Keratinocyte (primary cell): ENCODE results near the gene TRMT61A. TPM values are rescaled to one million over a fixed set of nuclear protein-coding genes. Genes with fewer than 3 reads are reported as not detected.

Source experiments
- DNase-seq: peaks from one replicate; pipeline ENCODE4 v3.0.0-alpha.2; 2011; ENCODE audit warnings: low read depth, missing footprints, low spot score
- FAIRE-seq: peaks from 2 replicates; lab custom pipeline; 2011; peaks lifted over from hg19 to GRCh38; lab: Jason Lieb, UNC
- H2AFZ ChIP-seq: 2 replicates; pipeline ENCODE4 v1.6.0; 2012; ENCODE audit warnings: low read length, control low read depth, inconsistent platforms; ENCODE audit not compliant: control insufficient read depth
- H3K27ac ChIP-seq: 2 replicates; pipeline ENCODE4 v1.5.1; 2011; ENCODE audit warnings: low read length; ENCODE audit not compliant: control insufficient read depth, insufficient read depth
- H3K27me3 ChIP-seq: 3 replicates; pipeline ENCODE4 v1.6.0; 2011; ENCODE audit warnings: low read length; ENCODE audit not compliant: control insufficient read depth, insufficient read depth; ENCODE audit errors: extremely low read depth
- H3K36me3 ChIP-seq, 2 experiments: 2 replicates in 1 of 2; 3 replicates in 1 of 2; pipeline ENCODE4 v1.5.1; 2011; ENCODE audit warnings: low read length in 2 of 2, mild to moderate bottlenecking in 1 of 2; ENCODE audit not compliant: control insufficient read depth in 2 of 2, insufficient read depth in 2 of 2; ENCODE audit errors: extremely low read depth in 1 of 2
- H3K4me1 ChIP-seq: 3 replicates; pipeline ENCODE4 v1.5.1; 2011; ENCODE audit warnings: low read length; ENCODE audit not compliant: control insufficient read depth, insufficient read depth; ENCODE audit errors: extremely low read depth
- H3K4me2 ChIP-seq: 3 replicates; pipeline ENCODE4 v1.6.0; 2011; ENCODE audit warnings: low read depth, low read length; ENCODE audit not compliant: control insufficient read depth, insufficient read depth; ENCODE audit errors: extremely low read depth
- H3K4me3 ChIP-seq, 3 experiments: fragments of 200-600 bp in 1 of 3; sonication (generic) in 1 of 3; 2 replicates in 2 of 3; 3 replicates in 1 of 3; pipeline ENCODE4 v1.5.1; 2011 to 2016; ENCODE audit warnings: low read length in 3 of 3, mild to moderate bottlenecking in 3 of 3, control low read depth in 2 of 3, inconsistent platforms in 1 of 3, low read depth in 1 of 3, mixed read lengths in 1 of 3, mixed run types in 1 of 3, moderate library complexity in 1 of 3; ENCODE audit not compliant: control insufficient read depth in 2 of 3, insufficient read depth in 2 of 3; ENCODE audit errors: extremely low read depth in 1 of 3
- H3K79me2 ChIP-seq: 2 replicates; pipeline ENCODE4 v1.6.0; 2012; ENCODE audit warnings: low read length; ENCODE audit not compliant: control insufficient read depth, insufficient read depth
- H3K9ac ChIP-seq: 3 replicates; pipeline ENCODE4 v1.6.0; 2011; ENCODE audit warnings: low read length; ENCODE audit not compliant: control insufficient read depth, insufficient read depth; ENCODE audit errors: extremely low read depth
- H3K9me1 ChIP-seq: 3 replicates; pipeline ENCODE4 v1.6.0; 2011; ENCODE audit warnings: low read length; ENCODE audit not compliant: control insufficient read depth, insufficient read depth; ENCODE audit errors: extremely low read depth
- H3K9me3 ChIP-seq: 2 replicates; pipeline ENCODE4 v1.5.1; 2012; ENCODE audit warnings: low read depth, low read length; ENCODE audit not compliant: control insufficient read depth
- H4K20me1 ChIP-seq: 3 replicates; pipeline ENCODE4 v1.6.0; 2011; ENCODE audit warnings: low read length; ENCODE audit not compliant: control insufficient read depth, insufficient read depth; ENCODE audit errors: extremely low read depth
- CTCF ChIP-seq, 3 experiments: IDR thresholded peaks in 1 of 3; conservative IDR thresholded peaks in 1 of 3; optimal IDR thresholded peaks in 1 of 3; 2 replicates in 2 of 3; 3 replicates in 1 of 3; pipeline versions ENCODE3 to v1.5.1; 2011; ENCODE audit warnings: low read length in 3 of 3, mild to moderate bottlenecking in 3 of 3, moderate library complexity in 2 of 3, control low read depth in 1 of 3, inconsistent platforms in 1 of 3; ENCODE audit not compliant: insufficient read depth in 2 of 3; ENCODE audit errors: extremely low read depth in 1 of 3
- EZH2 ChIP-seq: IDR thresholded peaks from one replicate; pipeline ENCODE4 v1.6.1; 2012; ENCODE audit warnings: inconsistent platforms, mild to moderate bottlenecking, low read length, moderate library complexity
- dilution Hi-C: fragments of 300-500 bp; cut with MboI; formaldehyde crosslinking; loops from one replicate; pipeline ENCODE4 v1.7.0; 2020; ENCODE audit warnings: low sequenced_read_pairs; ENCODE audit not compliant: extremely low pct_ligation_motif_present
- polyA plus RNA-seq, 5 experiments: library from polyadenylated mRNA; depleted of rRNA in 3 of 5; stranded (reverse) in 3 of 5; stranded (forward) in 1 of 5; unstranded in 1 of 5; fragments of >200 nt; gene quantifications; 1 replicate in 1 of 5; 2 replicates in 3 of 5; 3 replicates in 1 of 5; pipeline versions ENCODE4 v1.2.1 to v1.2.3, GENCODE V29; 2011 to 2012; ENCODE audit warnings: missing spikeins in 2 of 5, low read depth in 1 of 5, low replicate concordance in 1 of 5

Gene TRMT61A
- polyA plus RNA-seq, 1 donor (not counting 4 experiments of a cell fraction or from before 2014, with no cell fraction given): 4.4 TPM

- Histone ChIP-seq H3K27me3 (no peaks in the 10 kb centered on the region), H3K9ac (peak overlapping the region; percentile 83), H3K9me1 (no peaks in the 10 kb centered on the region), H4K20me1 (peaks cover 6% of the 10 kb centered on the region), H3K4me2 (peak overlapping the region; percentile 92), H3K27ac (peak overlapping the region; percentile 72), H3K36me3 (peaks cover 12 to 13% of the 10 kb centered on the region in 2 experiments), H3K9me3 (no peaks in the 10 kb centered on the region), H3K79me2 (peaks cover 87% of the 10 kb centered on the region), H3K4me3 (peak overlapping the region; percentile 93 to 97 (median 95)), H3K4me1 (peaks cover 15% of the 10 kb centered on the region), H2AFZ (no peak overlapping the region)
- DNase-seq: no peak
- TF ChIP-seq EZH2 (no peak), CTCF (optimal IDR thresholded peaks at IDR 0.05 in 1 of 3, IDR thresholded peaks at IDR 0.05 in 1 of 3, conservative IDR thresholded peaks at IDR 0.05 in 1 of 3; ENCODE audit: extremely low read depth in 1 of 3, insufficient read depth in 2 of 3, low read length in 3 of 3) (no peak)
- dilution Hi-C loops: no loop called here
- no peak for FAIRE-seq
Measured at GRCh38 chr14:103563844-103564505, 35.0 kb downstream of the TRMT61A start.

- no peak overlapping the region for H3K27ac ChIP-seq
- no peak overlapping the region for H3K4me2 ChIP-seq
- no peak overlapping the region for H3K4me3 ChIP-seq
- H3K79me2 ChIP-seq: peaks cover 59% of the 10 kb centered on the region
- FAIRE-seq: no peak
- no peaks in the 10 kb centered on the region for H3K27me3 ChIP-seq
- H4K20me1 ChIP-seq: no peaks in the 10 kb centered on the region
- DNase-seq: no peak
- dilution Hi-C loops: no loop called here
- no peaks in the 10 kb centered on the region for H3K9me3 ChIP-seq
- no peak overlapping the region for H3K9ac ChIP-seq
- peaks cover 5% of the 10 kb centered on the region for H3K4me1 ChIP-seq
- H2AFZ ChIP-seq: no peak overlapping the region
- no peak for TF ChIP-seq CTCF (optimal IDR thresholded peaks at IDR 0.05 in 1 of 3, IDR thresholded peaks at IDR 0.05 in 1 of 3, conservative IDR thresholded peaks at IDR 0.05 in 1 of 3; ENCODE audit: extremely low read depth in 1 of 3, insufficient read depth in 2 of 3, low read length in 3 of 3)
- TF ChIP-seq EZH2: no peak
- H3K36me3 ChIP-seq: peaks cover 0 to 3% of the 10 kb centered on the region in 2 experiments
- no peaks in the 10 kb centered on the region for H3K9me1 ChIP-seq
Measured at GRCh38 chr14:103568952-103569351, 40.0 kb downstream of the TRMT61A start.
